GM12892 (cell line): ENCODE results near the gene TBX1.

ENCODE experiments used
- POLR2A ChIP-seq: IDR thresholded peaks from 2 replicates; pipeline ENCODE4 v1.6.1; 2011; ENCODE audit warnings: low read depth, low read length, control low read depth
- POLR2AphosphoS5 ChIP-seq: IDR thresholded peaks from 2 replicates; pipeline ENCODE4 v1.6.1; 2011; ENCODE audit warnings: low read depth, low read length, control low read depth
- TAF1 ChIP-seq: IDR thresholded peaks from 2 replicates; pipeline ENCODE4 v1.6.1; 2011; ENCODE audit warnings: low read depth, mild to moderate bottlenecking, control low read depth, low read length, borderline replicate concordance

GRCh38 chr22:19767427-19768341 is 7.1 kb downstream of the TBX1 start:
- TF ChIP-seq POLR2A, result no peak
- TF ChIP-seq POLR2AphosphoS5, result no peak
- no peak for TF ChIP-seq TAF1
